Parathyroid adenoma (tissue), 2 donors: ENCODE data around the gene ZDBF2.

Source experiments
- H2AFZ ChIP-seq: fragments of 300-600 bp; sonication (generic); one replicate; pipeline ENCODE4 v1.7.0; 2017; ENCODE audit warnings: antibody characterized with exemption, mild to moderate bottlenecking
- H3K27ac ChIP-seq: fragments of 300-600 bp; sonication (generic); one replicate; pipeline ENCODE4 v1.7.0; 2017
- H3K27me3 ChIP-seq: fragments of 300-600 bp; sonication (generic); one replicate; pipeline ENCODE4 v1.7.0; 2017; ENCODE audit warnings: low read length; ENCODE audit not compliant: control insufficient read depth, insufficient read depth
- H3K36me3 ChIP-seq: fragments of 300-600 bp; sonication (generic); one replicate; pipeline ENCODE4 v1.7.0; 2017; ENCODE audit warnings: low read length; ENCODE audit not compliant: control insufficient read depth, insufficient read depth
- H3K4me1 ChIP-seq: fragments of 300-600 bp; sonication (generic); one replicate; pipeline ENCODE4 v1.7.0; 2017; ENCODE audit warnings: control low read depth
- H3K4me2 ChIP-seq: fragments of 300-600 bp; sonication (generic); one replicate; pipeline ENCODE4 v1.7.0; 2017; ENCODE audit warnings: low read length
- H3K4me3 ChIP-seq: fragments of 300-600 bp; sonication (generic); one replicate; pipeline ENCODE4 v1.7.0; 2017; ENCODE audit warnings: low read depth, low read length
- H3K79me2 ChIP-seq: fragments of 300-600 bp; sonication (generic); one replicate; pipeline ENCODE4 v1.7.0; 2017; ENCODE audit warnings: control low read depth
- H3K9ac ChIP-seq: fragments of 300-600 bp; sonication (generic); one replicate; pipeline ENCODE4 v1.7.0; 2017; ENCODE audit warnings: mild to moderate bottlenecking
- H3K9me3 ChIP-seq: fragments of 300-600 bp; sonication (generic); one replicate; pipeline ENCODE4 v1.7.0; 2017; ENCODE audit warnings: low read length; ENCODE audit not compliant: control insufficient read depth
- CTCF ChIP-seq: fragments of 300-600 bp; sonication (generic); IDR thresholded peaks from one replicate; pipeline ENCODE4 v1.7.0; 2017; ENCODE audit warnings: antibody characterized with exemption, mild to moderate bottlenecking
- donor health status: primary hyperparathyroidism.

Gene ZDBF2

DNA sequence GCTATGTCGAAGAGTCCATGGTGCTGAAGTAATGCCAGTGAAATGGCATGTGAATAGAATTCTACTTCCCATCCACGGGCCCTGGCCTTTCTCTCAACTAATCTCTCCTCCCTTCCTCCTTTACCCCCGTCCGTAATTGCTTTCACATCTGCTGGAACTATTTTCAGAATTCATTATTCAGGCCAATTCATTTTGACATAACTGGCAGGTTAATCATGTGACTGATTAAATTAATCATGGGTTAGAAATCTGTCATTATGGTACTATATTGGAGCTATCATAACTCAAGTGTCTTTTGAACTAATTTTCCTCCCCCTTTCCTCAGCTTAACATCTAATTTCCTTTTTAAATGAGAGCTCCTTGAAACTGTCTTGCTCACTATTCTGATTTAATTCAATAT lies 66.9 kb downstream of the ZDBF2 start:
- H3K4me2 ChIP-seq, result no peak overlapping the region
- H3K79me2 ChIP-seq, result no peaks in the 10 kb centered on the region
- H3K9me3 ChIP-seq, result no peaks in the 10 kb centered on the region
- no peak overlapping the region for H3K9ac ChIP-seq
- no peak overlapping the region for H3K4me3 ChIP-seq
- H3K4me1 ChIP-seq, result peaks cover 3% of the 10 kb centered on the region
- no peak for TF ChIP-seq CTCF
- no peak overlapping the region for H2AFZ ChIP-seq
- H3K27me3 ChIP-seq, result no peaks in the 10 kb centered on the region
- no peaks in the 10 kb centered on the region for H3K36me3 ChIP-seq
- no peak overlapping the region for H3K27ac ChIP-seq

DNA sequence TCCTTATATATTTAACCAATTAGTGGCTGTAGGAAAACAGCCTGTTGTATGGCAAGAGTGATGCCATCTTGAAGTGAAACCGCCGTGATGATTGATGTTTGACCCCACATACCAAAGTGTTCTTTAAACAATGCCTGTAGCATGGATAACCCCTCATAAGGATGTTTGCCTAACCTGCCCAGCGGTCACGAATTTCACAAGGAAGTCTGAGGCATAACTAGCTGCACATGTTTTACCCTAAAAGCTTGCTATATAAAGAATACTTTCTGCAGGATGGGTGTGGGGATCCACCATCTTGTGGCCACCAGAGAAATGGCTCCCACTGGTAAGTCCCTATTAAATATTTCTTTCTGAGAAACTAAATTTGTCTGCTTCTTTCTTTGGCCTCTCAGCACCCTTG lies 68.7 kb downstream of the ZDBF2 start:
- Histone ChIP-seq H3K9me3 (no peaks in the 10 kb centered on the region), H3K36me3 (no peaks in the 10 kb centered on the region), H2AFZ (no peak overlapping the region), H3K4me3 (no peak overlapping the region), H3K79me2 (no peaks in the 10 kb centered on the region), H3K4me1 (peaks cover 3% of the 10 kb centered on the region), H3K4me2 (no peak overlapping the region), H3K9ac (no peak overlapping the region), H3K27me3 (no peaks in the 10 kb centered on the region), H3K27ac (no peak overlapping the region)
- TF ChIP-seq CTCF, result no peak

DNA sequence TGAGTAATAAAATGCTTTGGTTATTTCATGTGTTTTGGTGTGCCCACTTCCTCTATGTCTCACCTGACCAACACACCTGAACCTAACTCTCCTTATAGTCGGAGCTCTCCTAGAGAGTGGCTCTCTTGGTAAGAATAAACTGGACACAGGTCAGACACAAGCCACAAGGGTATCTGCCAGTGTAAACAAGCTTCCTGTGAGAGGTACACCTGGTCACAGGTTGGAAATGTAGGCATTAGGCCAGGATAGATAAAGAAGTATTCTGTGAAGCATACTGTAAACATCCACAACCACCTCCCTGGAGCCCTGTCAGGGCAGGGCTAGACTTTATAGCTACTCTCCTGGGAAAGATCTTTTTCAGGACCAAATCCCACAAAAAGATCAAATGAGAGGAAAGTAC lies 69.4 kb downstream of the ZDBF2 start:
- TF ChIP-seq CTCF, result no peak
- peaks cover 3% of the 10 kb centered on the region for H3K4me1 ChIP-seq
- no peaks in the 10 kb centered on the region for H3K27me3 ChIP-seq
- H3K27ac ChIP-seq, result no peak overlapping the region
- H3K4me2 ChIP-seq, result peak overlapping the region; percentile 45
- H2AFZ ChIP-seq, result no peak overlapping the region
- no peaks in the 10 kb centered on the region for H3K79me2 ChIP-seq
- no peaks in the 10 kb centered on the region for H3K9me3 ChIP-seq
- H3K36me3 ChIP-seq, result no peaks in the 10 kb centered on the region
- no peak overlapping the region for H3K4me3 ChIP-seq
- H3K9ac ChIP-seq, result no peak overlapping the region

GRCh38 chr2:206345606-206346005 lies 71.1 kb downstream of the ZDBF2 start:
- Histone ChIP-seq H3K4me1 (peaks cover 3% of the 10 kb centered on the region), H3K9me3 (no peaks in the 10 kb centered on the region), H2AFZ (no peak overlapping the region), H3K79me2 (no peaks in the 10 kb centered on the region), H3K27me3 (no peaks in the 10 kb centered on the region), H3K4me3 (no peak overlapping the region), H3K36me3 (no peaks in the 10 kb centered on the region), H3K27ac (no peak overlapping the region), H3K9ac (no peak overlapping the region), H3K4me2 (no peak overlapping the region)
- no peak for TF ChIP-seq CTCF

DNA sequence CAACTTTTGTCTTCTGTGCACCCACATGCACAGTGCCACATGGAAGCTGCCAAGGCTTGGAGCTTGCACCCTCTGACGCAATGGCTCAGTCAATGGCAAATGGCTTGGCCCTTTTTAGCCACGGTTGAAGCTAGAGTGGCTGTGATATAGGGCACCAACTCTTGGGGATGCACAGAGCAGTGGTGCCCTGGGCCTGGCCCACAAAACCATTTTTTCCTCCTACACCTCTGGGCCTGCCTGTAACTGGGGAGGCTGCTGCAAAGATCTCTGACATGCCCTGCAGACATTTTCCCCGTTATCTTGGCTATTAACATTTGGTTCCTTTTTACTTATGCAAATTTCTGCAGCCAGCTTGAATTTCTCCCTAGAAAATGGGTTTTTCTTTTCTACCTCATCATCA lies 74.9 kb downstream of the ZDBF2 start:
- Histone ChIP-seq H3K9ac (no peak overlapping the region), H3K4me3 (no peak overlapping the region), H3K27me3 (no peaks in the 10 kb centered on the region), H3K4me1 (no peaks in the 10 kb centered on the region), H3K4me2 (no peak overlapping the region), H2AFZ (no peak overlapping the region), H3K9me3 (no peaks in the 10 kb centered on the region), H3K27ac (no peak overlapping the region), H3K79me2 (no peaks in the 10 kb centered on the region), H3K36me3 (no peaks in the 10 kb centered on the region)
- TF ChIP-seq CTCF, result no peak
